Glomerular endothelial cell (primary cell): Measurements from ENCODE around the gene NAPG. TPM values are rescaled to one million over a fixed set of nuclear protein-coding genes. Genes with fewer than 3 reads are reported as not detected.
"Not testable (repeated sequence)": the region's sequence is repeated elsewhere in the genome, so short reads cannot be mapped to it uniquely, and the experiment has no call there.

Experiments used
- DNase-seq: peaks from one replicate; pipeline ENCODE4 v3.0.0-alpha.2; 2011; ENCODE audit warnings: low read depth, low spot score; ENCODE audit errors: extremely low read depth
- total RNA-seq: library from RNA; depleted of rRNA; stranded (reverse); fragments of >200 nt; gene quantifications from 2 replicates; pipeline ENCODE4 v1.2.3, GENCODE V29; 2015

NAPG gene
- 15.6 and 27.7 TPM in 2 replicates for total RNA-seq

GRCh38 chr18:10525697-10526560 is at the start of gene NAPG:
NAPG (plus strand) TSS chr18:10526027; CDS start chr18:10526103, 76 bp downstream.
- DNase-seq: peak; percentile 44

- no peak for DNase-seq
Measured at GRCh38 chr18:10476338-10476791, 49.5 kb upstream of the NAPG start.

GRCh38 chr18:10477121-10477862 is 48.5 kb upstream of the NAPG start:
- DNase-seq: no peak

GRCh38 chr18:10477863-10478260 is 48.0 kb upstream of the NAPG start:
- no peak for DNase-seq

- DNase-seq: no peak
Measured at GRCh38 chr18:10481831-10482230, 44.0 kb upstream of the NAPG start.

- no peak for DNase-seq
Measured at GRCh38 chr18:10482363-10482984, 43.4 kb upstream of the NAPG start.

GRCh38 chr18:10482985-10483949 is 42.6 kb upstream of the NAPG start:
- no peak for DNase-seq

- DNase-seq: no peak
Measured at GRCh38 chr18:10485475-10485874, 40.4 kb upstream of the NAPG start.

- DNase-seq: no peak
Measured at GRCh38 chr18:10486362-10486761, 39.5 kb upstream of the NAPG start.

GRCh38 chr18:10487154-10487553 is 38.7 kb upstream of the NAPG start:
- no peak for DNase-seq

- DNase-seq: no peak
Measured at GRCh38 chr18:10488017-10488416, 37.8 kb upstream of the NAPG start.

- no peak for DNase-seq
Measured at GRCh38 chr18:10490401-10491165, 35.2 kb upstream of the NAPG start.

- no peak for DNase-seq
Measured at GRCh38 chr18:10495936-10496335, 29.9 kb upstream of the NAPG start.

- DNase-seq: no peak
Measured at GRCh38 chr18:10497206-10497749, 28.5 kb upstream of the NAPG start.

GRCh38 chr18:10499230-10499629 is 26.6 kb upstream of the NAPG start:
- no peak for DNase-seq

- DNase-seq: no peak
Measured at GRCh38 chr18:10500038-10500437, 25.8 kb upstream of the NAPG start.

GRCh38 chr18:10504723-10505122 is 21.1 kb upstream of the NAPG start:
- DNase-seq: no peak

- not testable (repeated sequence) for DNase-seq
Measured at GRCh38 chr18:10505892-10506291, 19.9 kb upstream of the NAPG start.

GRCh38 chr18:10508591-10508990 is 17.2 kb upstream of the NAPG start:
- DNase-seq: no peak
